Mononuclear cell (primary cell): ENCODE data around the gene CACNA2D4. TPM values are rescaled to one million over a fixed set of nuclear protein-coding genes. Genes with fewer than 3 reads are reported as not detected.

Experiments
- H3K27me3 ChIP-seq: 2 replicates; pipeline ENCODE4 v1.6.0; 2011; ENCODE audit warnings: low read length, control low read depth; ENCODE audit not compliant: insufficient read depth
- H3K4me1 ChIP-seq: 2 replicates; pipeline ENCODE4 v1.5.1; 2011; ENCODE audit warnings: mild to moderate bottlenecking, low read length, control low read depth; ENCODE audit not compliant: insufficient read depth
- H3K4me3 ChIP-seq: 2 replicates; pipeline ENCODE4 v1.5.1; 2011; ENCODE audit warnings: mild to moderate bottlenecking, low read length, moderate library complexity
- H3K9me3 ChIP-seq: 2 replicates; pipeline ENCODE4 v1.5.1; 2011; ENCODE audit warnings: low read depth, mild to moderate bottlenecking, control low read depth, low read length
- total RNA-seq: library from RNA; depleted of rRNA; stranded (reverse); fragments of >200 nt; gene quantifications from one replicate; pipeline ENCODE4 v1.2.3, GENCODE V29; 2012

The CACNA2D4 gene
- total RNA-seq, 1 donor = 17.2 TPM

- Histone ChIP-seq H3K4me3 (no peak overlapping the region), H3K27me3 (peaks cover 3% of the 10 kb centered on the region), H3K4me1 (no peaks in the 10 kb centered on the region), H3K9me3 (no peaks in the 10 kb centered on the region)
Measured at GRCh38 chr12:1863823-1864222, 54.6 kb downstream of the CACNA2D4 start.

- Histone ChIP-seq H3K4me1 (no peaks in the 10 kb centered on the region), H3K27me3 (peaks cover 3% of the 10 kb centered on the region), H3K9me3 (no peaks in the 10 kb centered on the region), H3K4me3 (no peak overlapping the region)
Measured at GRCh38 chr12:1862973-1863372, 55.5 kb downstream of the CACNA2D4 start.

- peaks cover 5% of the 10 kb centered on the region for H3K9me3 ChIP-seq
- no peaks in the 10 kb centered on the region for H3K4me1 ChIP-seq
- H3K27me3 ChIP-seq = no peaks in the 10 kb centered on the region
- H3K4me3 ChIP-seq = no peak overlapping the region
Measured at GRCh38 chr12:1859643-1860042, 58.8 kb downstream of the CACNA2D4 start.

- no peaks in the 10 kb centered on the region for H3K27me3 ChIP-seq
- H3K4me3 ChIP-seq = no peak overlapping the region
- no peaks in the 10 kb centered on the region for H3K4me1 ChIP-seq
- H3K9me3 ChIP-seq = peaks cover 5% of the 10 kb centered on the region
Measured at GRCh38 chr12:1858456-1858855, 60.0 kb downstream of the CACNA2D4 start.

- H3K27me3 ChIP-seq = no peaks in the 10 kb centered on the region
- no peaks in the 10 kb centered on the region for H3K4me1 ChIP-seq
- H3K4me3 ChIP-seq = no peak overlapping the region
- H3K9me3 ChIP-seq = peaks cover 5% of the 10 kb centered on the region
Measured at GRCh38 chr12:1857821-1858220, 60.6 kb downstream of the CACNA2D4 start.

GRCh38 chr12:1857086-1857485 is 61.4 kb downstream of the CACNA2D4 start:
- Histone ChIP-seq H3K4me1 (no peaks in the 10 kb centered on the region), H3K27me3 (no peaks in the 10 kb centered on the region), H3K4me3 (no peak overlapping the region), H3K9me3 (peaks cover 5% of the 10 kb centered on the region)

GRCh38 chr12:1855241-1855640 is 63.2 kb downstream of the CACNA2D4 start:
- Histone ChIP-seq H3K4me1 (no peaks in the 10 kb centered on the region), H3K9me3 (peaks cover 5% of the 10 kb centered on the region), H3K4me3 (no peak overlapping the region), H3K27me3 (no peaks in the 10 kb centered on the region)

- Histone ChIP-seq H3K9me3 (peaks cover 5% of the 10 kb centered on the region), H3K4me3 (no peak overlapping the region), H3K4me1 (no peaks in the 10 kb centered on the region), H3K27me3 (no peaks in the 10 kb centered on the region)
Measured at GRCh38 chr12:1853716-1854115, 64.7 kb downstream of the CACNA2D4 start.

- peaks cover 5% of the 10 kb centered on the region for H3K9me3 ChIP-seq
- no peak overlapping the region for H3K4me3 ChIP-seq
- H3K4me1 ChIP-seq = no peaks in the 10 kb centered on the region
- no peaks in the 10 kb centered on the region for H3K27me3 ChIP-seq
Measured at GRCh38 chr12:1852076-1852475, 66.4 kb downstream of the CACNA2D4 start.

GRCh38 chr12:1851151-1851701 is 67.2 kb downstream of the CACNA2D4 start:
- Histone ChIP-seq H3K27me3 (no peaks in the 10 kb centered on the region), H3K4me3 (no peak overlapping the region), H3K9me3 (peaks cover 5% of the 10 kb centered on the region), H3K4me1 (no peaks in the 10 kb centered on the region)

GRCh38 chr12:1848745-1849144 is 69.7 kb downstream of the CACNA2D4 start:
- H3K4me1 ChIP-seq = no peaks in the 10 kb centered on the region
- no peaks in the 10 kb centered on the region for H3K27me3 ChIP-seq
- no peak overlapping the region for H3K4me3 ChIP-seq
- H3K9me3 ChIP-seq = no peaks in the 10 kb centered on the region

GRCh38 chr12:1848146-1848545 is 70.3 kb downstream of the CACNA2D4 start:
- Histone ChIP-seq H3K9me3 (no peaks in the 10 kb centered on the region), H3K4me1 (no peaks in the 10 kb centered on the region), H3K4me3 (no peak overlapping the region), H3K27me3 (no peaks in the 10 kb centered on the region)

- Histone ChIP-seq H3K27me3 (no peaks in the 10 kb centered on the region), H3K4me3 (no peak overlapping the region), H3K4me1 (no peaks in the 10 kb centered on the region), H3K9me3 (no peaks in the 10 kb centered on the region)
Measured at GRCh38 chr12:1847411-1847810, 71.0 kb downstream of the CACNA2D4 start.

GRCh38 chr12:1846421-1847405 is 71.7 kb downstream of the CACNA2D4 start:
- Histone ChIP-seq H3K9me3 (no peaks in the 10 kb centered on the region), H3K4me3 (no peak overlapping the region), H3K27me3 (no peaks in the 10 kb centered on the region), H3K4me1 (peaks cover 5% of the 10 kb centered on the region)

GRCh38 chr12:1845886-1846285 is 72.6 kb downstream of the CACNA2D4 start:
- Histone ChIP-seq H3K27me3 (no peaks in the 10 kb centered on the region), H3K4me3 (no peak overlapping the region), H3K9me3 (no peaks in the 10 kb centered on the region), H3K4me1 (peaks cover 5% of the 10 kb centered on the region)
